Liver (tissue), 9 donors: ENCODE data around the gene TSPEAR. TPM values are rescaled to one million over a fixed set of nuclear protein-coding genes. Genes with fewer than 3 reads are reported as not detected.
"Not testable (repeated sequence)": the region's sequence is repeated elsewhere in the genome, so short reads cannot be mapped to it uniquely, and the experiment has no call there.

Experiments used
- DNase-seq: peaks from one replicate; pipeline ENCODE4 v3.0.0-alpha.2; 2017; ENCODE audit warnings: low spot score
- H3K27ac ChIP-seq, 2 donors: one replicate each; pipeline ENCODE4 v1.7.0; 2013; ENCODE audit warnings: inconsistent platforms in 2 of 2, low read length in 2 of 2, control low read depth in 1 of 2, low read depth in 1 of 2, mild to moderate bottlenecking in 1 of 2
- H3K27me3 ChIP-seq, 4 donors: one replicate each; pipeline versions ENCODE4 v1.6.1 to v1.7.0; 2013; ENCODE audit warnings: low read length in 3 of 4, inconsistent platforms in 1 of 4, mild to moderate bottlenecking in 1 of 4, moderate library complexity in 1 of 4; ENCODE audit not compliant: control insufficient read depth in 4 of 4, insufficient read depth in 4 of 4
- H3K36me3 ChIP-seq, 4 donors: one replicate each; pipeline versions ENCODE4 v1.6.1 to v1.7.0; 2013; ENCODE audit warnings: low read length in 3 of 4, mild to moderate bottlenecking in 3 of 4, low read depth in 1 of 4, moderate library complexity in 1 of 4; ENCODE audit not compliant: control insufficient read depth in 4 of 4, insufficient read depth in 3 of 4
- H3K4me1 ChIP-seq, 4 donors: one replicate each; pipeline versions ENCODE4 v1.6.1 to v1.7.0; 2013; ENCODE audit warnings: low read length in 3 of 4, mild to moderate bottlenecking in 3 of 4, moderate library complexity in 1 of 4; ENCODE audit not compliant: control insufficient read depth in 4 of 4, insufficient read depth in 4 of 4
- H3K4me3 ChIP-seq, 3 donors: one replicate each; pipeline versions ENCODE4 v1.6.1 to v1.7.0; 2013; ENCODE audit warnings: low read length in 3 of 3, control low read depth in 1 of 3, low read depth in 1 of 3, mild to moderate bottlenecking in 1 of 3
- H3K9ac ChIP-seq, 2 donors: one replicate each; pipeline ENCODE4 v1.7.0; 2013; ENCODE audit warnings: low read length in 2 of 2, mild to moderate bottlenecking in 2 of 2, moderate library complexity in 2 of 2, control low read depth in 1 of 2, low read depth in 1 of 2
- H3K9me3 ChIP-seq, 4 donors: one replicate each; pipeline versions ENCODE4 v1.6.1 to v1.7.0; 2013; ENCODE audit warnings: low read length in 3 of 4; ENCODE audit not compliant: control insufficient read depth in 4 of 4
- FOXA1 ChIP-seq: IDR thresholded peaks from 2 replicates; pipeline ENCODE4 v1.6.1; 2016; ENCODE audit warnings: antibody characterized with exemption
- FOXA2 ChIP-seq: IDR thresholded peaks from 2 replicates; pipeline ENCODE4 v1.6.1; 2016; ENCODE audit warnings: antibody characterized with exemption
- JUND ChIP-seq, 2 donors: IDR thresholded peaks; 2 replicates each; pipeline ENCODE4 v1.6.1; 2016; ENCODE audit warnings: antibody characterized with exemption in 2 of 2
- MAX ChIP-seq: IDR thresholded peaks from 2 replicates; pipeline ENCODE4 v1.6.1; 2016; ENCODE audit warnings: antibody characterized with exemption
- RAD21 ChIP-seq, 2 donors: IDR thresholded peaks; 2 replicates each; pipeline ENCODE4 v1.6.1; 2016; ENCODE audit warnings: antibody characterized with exemption in 2 of 2, mild to moderate bottlenecking in 2 of 2
- REST ChIP-seq: IDR thresholded peaks from 2 replicates; pipeline ENCODE4 v1.6.1; 2016; ENCODE audit warnings: antibody characterized with exemption, mild to moderate bottlenecking
- YY1 ChIP-seq: IDR thresholded peaks from 2 replicates; pipeline ENCODE4 v1.6.1; 2016; ENCODE audit warnings: antibody characterized with exemption, mild to moderate bottlenecking
- WGBS: extraction: QIAGEN DNeasy Blood & Tissue Kit; methylation state at CpG from one replicate; pipeline ENCODE4 v1.1.7; 2013; 5-methylcytosine and 5-hydroxymethylcytosine counted together
- polyA plus RNA-seq, 2 donors: library from polyadenylated mRNA; stranded (reverse) in 1 of 2; unstranded in 1 of 2; fragments of 200-250 nt in 1 of 2; fragments of >200 nt in 1 of 2; fragmentation: Nextera tagmentation in 1 of 2; extraction: Ambion mirVana in 1 of 2; gene quantifications; one replicate each; pipeline versions ENCODE4 v1.2.1 to v1.2.3, GENCODE V29; 2013 to 2015
- total RNA-seq, 2 donors: library from RNA; depleted of rRNA; stranded (reverse); fragments of >200 nt; gene quantifications; one replicate each; pipeline ENCODE4 v1.2.3, GENCODE V29; 2014
- TF ChIP-seq, protein P1 (sequence below): IDR thresholded peaks from 2 replicates; pipeline ENCODE4 v1.6.1; 2016; ENCODE audit warnings: antibody characterized with exemption
- donor health status: healthy.
- donor health status: healthy.
- donor health status: healthy.
- donor health status: healthy.
- donor health status: healthy.

Gene TSPEAR
- total and polyA plus RNA-seq, 4 donors, result under 0.01 to 0.14 (median 0.01) TPM; not detected in 1

DNA sequence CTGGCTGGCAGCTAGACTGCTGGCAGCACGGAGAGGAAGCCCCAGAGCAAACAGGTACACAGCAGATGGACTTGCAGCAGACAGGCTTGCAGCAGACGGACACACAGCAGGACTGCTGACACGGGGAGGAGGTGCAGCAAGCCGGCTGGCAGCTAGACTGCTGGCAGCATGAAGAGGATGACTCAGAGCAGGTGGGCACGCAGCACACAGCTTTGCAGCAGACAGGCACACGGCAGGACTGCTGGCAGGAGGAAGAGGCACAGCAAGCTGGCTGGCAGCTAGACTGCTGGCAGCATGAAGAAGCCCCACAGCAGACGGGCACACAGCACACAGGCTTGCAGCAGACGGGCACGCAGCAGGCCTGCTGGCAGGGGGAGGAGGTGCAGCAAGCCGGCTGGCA, 160.6 kb downstream of the TSPEAR start:
- H3K9me3 ChIP-seq, result no peaks in the 10 kb centered on the region
- DNase-seq, result no peak
- no peaks in the 10 kb centered on the region for H3K4me1 ChIP-seq
- WGBS, result 64% methylated on average over 10 of the region's 10 CpGs
- no peak overlapping the region for H3K4me3 ChIP-seq
- no peaks in the 10 kb centered on the region for H3K36me3 ChIP-seq
- peaks cover 0 to 2% (median 0%) of the 10 kb centered on the region in 4 donors for H3K27me3 ChIP-seq
- H3K9ac ChIP-seq, result no peak overlapping the region
- H3K27ac ChIP-seq, result no peak overlapping the region
- TF ChIP-seq MAX, result no peak
- TF ChIP-seq REST, result no peak
- no peak for TF ChIP-seq JUND (IDR thresholded peaks at IDR 0.05)
- TF ChIP-seq FOXA1, result no peak
- no peak for TF ChIP-seq FOXA2
- no peak for TF ChIP-seq YY1
- TF ChIP-seq RAD21 (IDR thresholded peaks at IDR 0.05), result no peak

GRCh38 chr21:44550285-44550684, 161.1 kb downstream of the TSPEAR start:
- H3K9ac ChIP-seq, result not testable (repeated sequence)

GRCh38 chr21:44549525-44550211, 161.7 kb downstream of the TSPEAR start:
- H3K9me3 ChIP-seq, result no peaks in the 10 kb centered on the region
- H3K36me3 ChIP-seq, result no peaks in the 10 kb centered on the region
- no peak overlapping the region for H3K4me3 ChIP-seq
- TF ChIP-seq, protein P1, sequence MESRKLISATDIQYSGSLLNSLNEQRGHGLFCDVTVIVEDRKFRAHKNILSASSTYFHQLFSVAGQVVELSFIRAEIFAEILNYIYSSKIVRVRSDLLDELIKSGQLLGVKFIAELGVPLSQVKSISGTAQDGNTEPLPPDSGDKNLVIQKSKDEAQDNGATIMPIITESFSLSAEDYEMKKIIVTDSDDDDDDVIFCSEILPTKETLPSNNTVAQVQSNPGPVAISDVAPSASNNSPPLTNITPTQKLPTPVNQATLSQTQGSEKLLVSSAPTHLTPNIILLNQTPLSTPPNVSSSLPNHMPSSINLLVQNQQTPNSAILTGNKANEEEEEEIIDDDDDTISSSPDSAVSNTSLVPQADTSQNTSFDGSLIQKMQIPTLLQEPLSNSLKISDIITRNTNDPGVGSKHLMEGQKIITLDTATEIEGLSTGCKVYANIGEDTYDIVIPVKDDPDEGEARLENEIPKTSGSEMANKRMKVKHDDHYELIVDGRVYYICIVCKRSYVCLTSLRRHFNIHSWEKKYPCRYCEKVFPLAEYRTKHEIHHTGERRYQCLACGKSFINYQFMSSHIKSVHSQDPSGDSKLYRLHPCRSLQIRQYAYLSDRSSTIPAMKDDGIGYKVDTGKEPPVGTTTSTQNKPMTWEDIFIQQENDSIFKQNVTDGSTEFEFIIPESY, result no peak
- no peaks in the 10 kb centered on the region for H3K4me1 ChIP-seq
- H3K27ac ChIP-seq, result no peak overlapping the region
- H3K9ac ChIP-seq, result no peak overlapping the region
- DNase-seq, result peak; percentile 19
- peaks cover 0 to 2% (median 0%) of the 10 kb centered on the region in 4 donors for H3K27me3 ChIP-seq
- 75% methylated on average over 25 of the region's 25 CpGs for WGBS

More at GRCh38 chr21:44550285-44550684, 161.1 kb downstream of the TSPEAR start:
- H3K27me3 ChIP-seq, H3K9me3 ChIP-seq, H3K36me3 ChIP-seq, H3K4me3 ChIP-seq, H3K4me1 ChIP-seq, H3K27ac ChIP-seq: not testable (repeated sequence)
- WGBS, result 55% methylated on average over 17 of the region's 17 CpGs
- DNase-seq, result peak; percentile 20
